Measurements from ENCODE around the gene OR2A42.
"Not testable (repeated sequence)": the region's sequence is repeated elsewhere in the genome, so short reads cannot be mapped to it uniquely, and the experiment has no call there.

The OR2A42 gene

DNA sequence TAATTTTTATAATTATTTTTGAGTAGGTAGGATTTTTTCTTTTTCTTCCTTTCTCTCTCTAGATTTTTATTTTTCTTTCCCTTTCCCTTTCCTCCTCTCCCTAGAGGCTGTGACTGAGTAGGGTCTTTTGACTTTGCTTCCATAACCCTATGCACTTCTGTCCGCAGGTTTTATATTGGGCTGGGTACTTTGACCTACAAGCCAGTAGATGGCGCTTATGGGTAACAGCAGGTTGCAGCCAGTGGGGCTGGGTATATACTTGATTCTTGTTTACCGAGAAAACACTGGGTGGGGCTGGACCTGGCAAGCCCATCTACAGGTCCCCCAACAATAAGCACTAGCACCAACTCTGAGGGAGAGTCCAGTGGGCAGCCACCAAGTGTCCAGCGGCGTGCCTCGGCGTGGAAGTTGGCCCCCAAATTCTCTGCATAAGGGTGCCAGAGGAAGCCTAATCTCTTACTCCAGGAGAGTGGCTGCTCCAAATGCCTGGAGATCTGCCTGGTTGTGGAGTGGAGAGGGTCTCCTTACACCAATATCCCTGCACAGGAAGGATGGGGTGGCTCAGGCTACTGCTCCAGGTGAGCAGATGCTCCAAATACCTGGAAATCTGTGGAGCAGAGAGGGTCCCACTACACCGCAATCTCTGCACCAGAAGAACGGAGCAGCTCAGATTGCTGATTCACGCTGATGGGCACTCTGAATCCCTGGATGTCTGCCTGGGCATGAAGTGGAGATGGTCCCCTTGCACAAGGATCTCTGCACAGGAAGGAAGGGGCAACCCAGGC lies 60.8 kb downstream of the OR2A42 start:
- TF ChIP-seq, protein P1, sequence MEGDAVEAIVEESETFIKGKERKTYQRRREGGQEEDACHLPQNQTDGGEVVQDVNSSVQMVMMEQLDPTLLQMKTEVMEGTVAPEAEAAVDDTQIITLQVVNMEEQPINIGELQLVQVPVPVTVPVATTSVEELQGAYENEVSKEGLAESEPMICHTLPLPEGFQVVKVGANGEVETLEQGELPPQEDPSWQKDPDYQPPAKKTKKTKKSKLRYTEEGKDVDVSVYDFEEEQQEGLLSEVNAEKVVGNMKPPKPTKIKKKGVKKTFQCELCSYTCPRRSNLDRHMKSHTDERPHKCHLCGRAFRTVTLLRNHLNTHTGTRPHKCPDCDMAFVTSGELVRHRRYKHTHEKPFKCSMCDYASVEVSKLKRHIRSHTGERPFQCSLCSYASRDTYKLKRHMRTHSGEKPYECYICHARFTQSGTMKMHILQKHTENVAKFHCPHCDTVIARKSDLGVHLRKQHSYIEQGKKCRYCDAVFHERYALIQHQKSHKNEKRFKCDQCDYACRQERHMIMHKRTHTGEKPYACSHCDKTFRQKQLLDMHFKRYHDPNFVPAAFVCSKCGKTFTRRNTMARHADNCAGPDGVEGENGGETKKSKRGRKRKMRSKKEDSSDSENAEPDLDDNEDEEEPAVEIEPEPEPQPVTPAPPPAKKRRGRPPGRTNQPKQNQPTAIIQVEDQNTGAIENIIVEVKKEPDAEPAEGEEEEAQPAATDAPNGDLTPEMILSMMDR (conservative IDR thresholded peaks at IDR 0.05) = peak; percentile 93
- not testable (repeated sequence) for H3K27ac ChIP-seq

Measured in C4-2B (cell line).